IMR-90 (cell line): ENCODE results near the gene ALLC. TPM values are rescaled to one million over a fixed set of nuclear protein-coding genes. Genes with fewer than 3 reads are reported as not detected.

Experiments
- ATAC-seq: fragments of 200-7000 bp; cut with Tn5 transposase; 2 replicates; pipeline ENCODE4 v1.9.1; 2020; ENCODE audit warnings: low read depth, mild to moderate bottlenecking, moderate library complexity
- BruUV-seq: library from RNA; stranded (reverse); fragments of 400-500 nt; replicated peaks from 2 replicates; lab custom pipeline; 2021; lab: Mats Ljungman, UMichigan
- CTCF ChIA-PET: fragments of 300-600 bp; formaldehyde crosslinking; extraction: SDS; loops from one replicate; lab custom pipeline; 2021; ENCODE audit warnings: antibody characterized with exemption; lab: Yijun Ruan, JAX
- POLR2A ChIA-PET: fragments of 300-600 bp; sonication (Branson Sonifier 250); formaldehyde crosslinking; loops from one replicate; lab custom pipeline; 2022; ENCODE audit warnings: antibody characterized with exemption; ENCODE audit not compliant: unreplicated experiment; lab: Charles Lee
- DNase-seq: peaks from one replicate; pipeline ENCODE4 v3.0.0; 2013
- H2AFZ ChIP-seq: replicated peaks from 2 replicates; pipeline ENCODE3; 2013; ENCODE audit warnings: low read length, mild to moderate bottlenecking; ENCODE audit not compliant: poor library complexity
- H2AK5ac ChIP-seq: 2 replicates; pipeline ENCODE4 v1.6.1; 2013; ENCODE audit warnings: low read depth, low read length, inconsistent platforms
- H2AK9ac ChIP-seq: replicated peaks from 2 replicates; pipeline ENCODE3; 2013; ENCODE audit warnings: mild to moderate bottlenecking, low read depth, low read length, moderate library complexity; ENCODE audit not compliant: poor library complexity
- H2BK120ac ChIP-seq: 2 replicates; pipeline ENCODE4 v1.6.1; 2013; ENCODE audit warnings: low read depth, low read length, inconsistent platforms
- H2BK15ac ChIP-seq: 3 replicates; pipeline ENCODE4 v1.6.1; 2013; ENCODE audit warnings: low read depth, low read length, inconsistent platforms
- H2BK20ac ChIP-seq: 2 replicates; pipeline ENCODE4 v1.6.1; 2013; ENCODE audit warnings: low read depth, mild to moderate bottlenecking, inconsistent platforms, low read length, moderate library complexity
- H2BK5ac ChIP-seq: 2 replicates; pipeline ENCODE4 v1.6.1; 2013; ENCODE audit warnings: mild to moderate bottlenecking, low read depth, low read length, inconsistent platforms; ENCODE audit not compliant: poor library complexity, severe bottlenecking
- H3K14ac ChIP-seq: replicated peaks from 2 replicates; pipeline ENCODE4 v1.6.1; 2013; ENCODE audit warnings: low read depth, low read length, inconsistent platforms
- H3K18ac ChIP-seq: 2 replicates; pipeline ENCODE4 v1.6.1; 2013; ENCODE audit warnings: low read depth, low read length, control low read depth
- H3K23ac ChIP-seq: 2 replicates; pipeline ENCODE4 v1.6.1; 2013; ENCODE audit warnings: low read depth, low read length, inconsistent platforms
- H3K27ac ChIP-seq: 2 replicates; pipeline ENCODE4 v1.5.1; 2013; ENCODE audit warnings: mild to moderate bottlenecking, control low read depth, low read length; ENCODE audit not compliant: insufficient read depth
- H3K27me3 ChIP-seq: 2 replicates; pipeline ENCODE4 v1.6.1; 2013; ENCODE audit warnings: low read length; ENCODE audit not compliant: control insufficient read depth, insufficient read depth
- H3K36me3 ChIP-seq: 2 replicates; pipeline ENCODE4 v1.6.1; 2013; ENCODE audit warnings: low read length, mixed read lengths; ENCODE audit not compliant: control insufficient read depth, insufficient read depth
- H3K4ac ChIP-seq: 2 replicates; pipeline ENCODE4 v1.6.1; 2013; ENCODE audit warnings: low read depth, low read length, inconsistent platforms
- H3K4me1 ChIP-seq: 2 replicates; pipeline ENCODE4 v1.6.1; 2013; ENCODE audit warnings: low read length, mixed read lengths; ENCODE audit not compliant: control insufficient read depth, insufficient read depth
- H3K4me2 ChIP-seq: 2 replicates; pipeline ENCODE4 v1.6.1; 2013; ENCODE audit warnings: low read depth, mild to moderate bottlenecking, control low read depth, low read length, moderate library complexity
- H3K4me3 ChIP-seq: 2 replicates; pipeline ENCODE4 v1.5.1; 2013; ENCODE audit warnings: low read depth, mild to moderate bottlenecking, control low read depth, low read length, moderate library complexity; ENCODE audit not compliant: insufficient read depth
- H3K56ac ChIP-seq: 2 replicates; pipeline ENCODE4 v1.6.1; 2013; ENCODE audit warnings: low read length, inconsistent platforms; ENCODE audit not compliant: insufficient read depth; ENCODE audit errors: extremely low read depth
- H3K79me1 ChIP-seq, 2 experiments: 2 replicates each; pipeline ENCODE4 v1.6.1; 2013; ENCODE audit warnings: low read length in 2 of 2, inconsistent platforms in 1 of 2, low read depth in 1 of 2
- H3K9ac ChIP-seq: 2 replicates; pipeline ENCODE4 v1.6.1; 2013; ENCODE audit warnings: low read depth, low read length, control low read depth
- H3K9me1 ChIP-seq: 2 replicates; pipeline ENCODE4 v1.6.1; 2013; ENCODE audit warnings: low read length, inconsistent platforms; ENCODE audit not compliant: insufficient read depth
- H3K9me3 ChIP-seq: 2 replicates; pipeline ENCODE4 v1.6.1; 2013; ENCODE audit warnings: low read length; ENCODE audit not compliant: control insufficient read depth, insufficient read depth
- H4K20me1 ChIP-seq: 2 replicates; pipeline ENCODE4 v1.6.1; 2013; ENCODE audit warnings: low read length, inconsistent platforms; ENCODE audit not compliant: insufficient read depth
- H4K5ac ChIP-seq: 2 replicates; pipeline ENCODE4 v1.6.1; 2013; ENCODE audit warnings: mild to moderate bottlenecking, low read depth, low read length, control low read depth
- H4K8ac ChIP-seq, 2 experiments: 2 replicates each; pipeline ENCODE4 v1.6.1; 2013; ENCODE audit warnings: low read depth in 2 of 2, low read length in 2 of 2, control low read depth in 1 of 2, inconsistent platforms in 1 of 2
- H4K91ac ChIP-seq: 2 replicates; pipeline ENCODE4 v1.6.1; 2013; ENCODE audit warnings: low read depth, low read length, inconsistent platforms; ENCODE audit not compliant: insufficient read depth
- BHLHE40 ChIP-seq: fragments of 150-350 bp; IDR thresholded peaks from 2 replicates; pipeline ENCODE4 v1.6.1; 2016; ENCODE audit warnings: mild to moderate bottlenecking, low read depth, low read length
- CEBPB ChIP-seq: IDR thresholded peaks from 2 replicates; pipeline ENCODE4 v1.6.1; 2012; ENCODE audit warnings: low read depth, low read length, improper control_type of control experiment
- CHD1 ChIP-seq: IDR thresholded peaks from 2 replicates; pipeline ENCODE4 v1.6.1; 2012; ENCODE audit warnings: low read depth, low read length, improper control_type of control experiment
- CTCF ChIP-seq: conservative IDR thresholded peaks from 2 replicates; pipeline ENCODE4 v1.5.1; 2012; ENCODE audit warnings: mild to moderate bottlenecking, low read depth, low read length, improper control_type of control experiment
- FOS ChIP-seq: fragments of 150-350 bp; IDR thresholded peaks from 2 replicates; pipeline ENCODE4 v1.6.1; 2016; ENCODE audit warnings: low read depth, low read length
- MAFK ChIP-seq: IDR thresholded peaks from 2 replicates; pipeline ENCODE4 v1.6.1; 2012; ENCODE audit warnings: low read depth, low read length, improper control_type of control experiment
- MAZ ChIP-seq: IDR thresholded peaks from 2 replicates; pipeline ENCODE4 v1.6.1; 2012; ENCODE audit warnings: low read depth, mild to moderate bottlenecking, low read length, improper control_type of control experiment, moderate library complexity, borderline replicate concordance
- MXI1 ChIP-seq: IDR thresholded peaks from 2 replicates; pipeline ENCODE4 v1.6.1; 2012; ENCODE audit warnings: low read depth, mild to moderate bottlenecking, low read length, moderate library complexity, borderline replicate concordance
- NFE2L2 ChIP-seq: fragments of 150-350 bp; IDR thresholded peaks from 2 replicates; pipeline ENCODE4 v1.6.1; 2016; ENCODE audit warnings: low read depth, mild to moderate bottlenecking, low read length
- POLR2A ChIP-seq: IDR thresholded peaks from 2 replicates; pipeline ENCODE4 v1.6.1; 2012; ENCODE audit warnings: mild to moderate bottlenecking, low read depth, low read length
- RAD21 ChIP-seq: IDR thresholded peaks from 2 replicates; pipeline ENCODE4 v1.6.1; 2012; ENCODE audit warnings: low read length, improper control_type of control experiment
- RCOR1 ChIP-seq: IDR thresholded peaks from 2 replicates; pipeline ENCODE4 v1.6.1; 2012; ENCODE audit warnings: mild to moderate bottlenecking, low read length, improper control_type of control experiment; ENCODE audit not compliant: insufficient replicate concordance
- RFX5 ChIP-seq: IDR thresholded peaks from 2 replicates; pipeline ENCODE4 v1.8.0; 2012; ENCODE audit warnings: low read depth, mild to moderate bottlenecking, low read length, moderate library complexity
- SMC3 ChIP-seq: fragments of 150-350 bp; IDR thresholded peaks from 2 replicates; pipeline ENCODE4 v1.6.1; 2016; ENCODE audit warnings: low read depth, mild to moderate bottlenecking, antibody characterized with exemption, low read length, moderate library complexity
- WGBS, 2 experiments: methylation state at CpG; one replicate each; pipeline versions ENCODE4 v1.1.5 to v1.1.7; 2013; ENCODE audit warnings: missing lambda C conversion rate in 2 of 2; ENCODE audit not compliant: insufficient read length in 1 of 2; ENCODE audit errors: extremely low coverage in 2 of 2; 5-methylcytosine and 5-hydroxymethylcytosine counted together
- dilution Hi-C: fragments of 300-500 bp; cut with HindIII; formaldehyde crosslinking; loops from one replicate; pipeline ENCODE4 v1.14.3; 2018; ENCODE audit warnings: low sequenced_read_pairs; ENCODE audit not compliant: unreplicated experiment
- in situ Hi-C: fragments of 300-500 bp; cut with MboI; formaldehyde crosslinking; loops from 3 replicates; pipeline ENCODE4 v1.14.3; 2019; ENCODE audit warnings: low sequenced_read_pairs, inconsistent platforms, mixed read lengths
- intact Hi-C: fragments of 100-400 bp; cut with micrococcal nuclease; formaldehyde crosslinking; loops from 2 replicates; pipeline ENCODE4 v1.10.0; 2022
- polyA plus RNA-seq, 3 experiments: library from polyadenylated mRNA; depleted of rRNA; stranded (reverse); fragments of >200 nt; gene quantifications; 2 replicates each; pipeline ENCODE4 v1.2.3, GENCODE V29; 2012; ENCODE audit warnings: low replicate concordance in 1 of 3
- total RNA-seq: library from RNA; depleted of rRNA; stranded (reverse); fragments of >200 nt; gene quantifications from 2 replicates; pipeline ENCODE4 v1.2.3, GENCODE V29; 2012
- TF ChIP-seq, protein P1 (sequence below): fragments of 150-350 bp; IDR thresholded peaks from 2 replicates; pipeline ENCODE4 v1.6.1; 2016; ENCODE audit warnings: low read depth, mild to moderate bottlenecking, low read length, moderate library complexity, borderline replicate concordance
- TF ChIP-seq, protein P2 (sequence below): fragments of 150-350 bp; IDR thresholded peaks from 2 replicates; pipeline ENCODE4 v1.6.1; 2017; ENCODE audit warnings: mild to moderate bottlenecking, antibody characterized with exemption, low read length, low read depth

ALLC gene
- total and polyA plus RNA-seq, 2 of the 4 experiments (the other 2 are of a cell fraction): not detected

DNA sequence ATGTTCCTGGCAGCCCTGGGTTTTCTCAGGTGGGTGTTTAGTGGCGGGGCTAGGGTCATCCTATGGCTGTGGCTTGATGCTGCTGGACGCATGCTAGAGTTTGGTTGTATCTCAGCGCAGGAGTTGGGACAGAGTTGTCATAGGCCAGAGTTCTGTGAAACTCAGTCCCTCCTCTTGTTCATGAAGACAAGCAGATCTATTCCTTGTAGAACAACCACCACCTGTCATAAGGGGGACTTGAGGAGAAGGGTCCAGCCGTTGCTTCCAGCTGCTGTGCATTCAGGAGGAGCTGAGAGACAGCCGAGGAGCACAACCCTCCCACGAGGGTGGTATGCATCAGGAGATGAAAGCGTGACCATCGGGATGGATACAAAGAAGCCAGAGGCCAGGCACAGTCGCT lies 71.8 kb downstream of the ALLC start:
- Histone ChIP-seq H3K56ac (no peak overlapping the region), H4K8ac (no peak overlapping the region), H2BK5ac (no peak overlapping the region), H4K91ac (no peak overlapping the region), H3K9ac (no peak overlapping the region), H3K36me3 (no peaks in the 10 kb centered on the region), H3K4me1 (no peaks in the 10 kb centered on the region), H2BK20ac (no peak overlapping the region), H2BK15ac (no peak overlapping the region), H3K4me3 (no peak overlapping the region), H3K4ac (no peak overlapping the region), H2AK5ac (no peak overlapping the region), H3K27me3 (peaks cover 17% of the 10 kb centered on the region), H3K23ac (no peak overlapping the region), H3K9me3 (no peaks in the 10 kb centered on the region), H4K20me1 (no peaks in the 10 kb centered on the region), H3K27ac (no peak overlapping the region), H2AFZ (no peak overlapping the region), H2BK120ac (no peak overlapping the region), H3K14ac (no peak overlapping the region), H3K79me1 (no peaks in the 10 kb centered on the region), H3K18ac (no peak overlapping the region), H2AK9ac (no peak overlapping the region), H3K4me2 (no peak overlapping the region), H4K5ac (no peak overlapping the region), H3K9me1 (no peaks in the 10 kb centered on the region)
- dilution Hi-C loops (no loop called here), in situ Hi-C loops (loop anchor here (5.0 kb wide), 1 partner anchor 98 kb away; no protein-coding TSS in a partner anchor), intact Hi-C loops (loop anchor here (2.0 kb wide), 1 partner anchor 51 kb away; no protein-coding TSS in a partner anchor)
- ATAC-seq (no peak), DNase-seq (no peak)
- ChIA-PET CTCF (interaction anchor here (2.1 to 4.9 kb wide), 2 partner anchors 16 to 51 kb away, joined by 14 to 41 read pairs; no protein-coding TSS in a partner anchor), POLR2A (no interaction called here)
- no peak for TF ChIP-seq FOS
- TF ChIP-seq RCOR1: no peak
- no peak for TF ChIP-seq SMC3
- TF ChIP-seq, protein P1, sequence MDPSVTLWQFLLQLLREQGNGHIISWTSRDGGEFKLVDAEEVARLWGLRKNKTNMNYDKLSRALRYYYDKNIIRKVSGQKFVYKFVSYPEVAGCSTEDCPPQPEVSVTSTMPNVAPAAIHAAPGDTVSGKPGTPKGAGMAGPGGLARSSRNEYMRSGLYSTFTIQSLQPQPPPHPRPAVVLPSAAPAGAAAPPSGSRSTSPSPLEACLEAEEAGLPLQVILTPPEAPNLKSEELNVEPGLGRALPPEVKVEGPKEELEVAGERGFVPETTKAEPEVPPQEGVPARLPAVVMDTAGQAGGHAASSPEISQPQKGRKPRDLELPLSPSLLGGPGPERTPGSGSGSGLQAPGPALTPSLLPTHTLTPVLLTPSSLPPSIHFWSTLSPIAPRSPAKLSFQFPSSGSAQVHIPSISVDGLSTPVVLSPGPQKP: no peak
- no peak for TF ChIP-seq CHD1
- TF ChIP-seq MAFK: no peak
- no peak for TF ChIP-seq MXI1
- TF ChIP-seq RAD21: no peak
- TF ChIP-seq CTCF: no peak
- no peak for TF ChIP-seq RFX5
- no peak for TF ChIP-seq MAZ
- TF ChIP-seq NFE2L2: no peak
- TF ChIP-seq BHLHE40: no peak
- TF ChIP-seq POLR2A: no peak
- TF ChIP-seq, protein P2, sequence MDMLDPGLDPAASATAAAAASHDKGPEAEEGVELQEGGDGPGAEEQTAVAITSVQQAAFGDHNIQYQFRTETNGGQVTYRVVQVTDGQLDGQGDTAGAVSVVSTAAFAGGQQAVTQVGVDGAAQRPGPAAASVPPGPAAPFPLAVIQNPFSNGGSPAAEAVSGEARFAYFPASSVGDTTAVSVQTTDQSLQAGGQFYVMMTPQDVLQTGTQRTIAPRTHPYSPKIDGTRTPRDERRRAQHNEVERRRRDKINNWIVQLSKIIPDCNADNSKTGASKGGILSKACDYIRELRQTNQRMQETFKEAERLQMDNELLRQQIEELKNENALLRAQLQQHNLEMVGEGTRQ: no peak
- no peak for TF ChIP-seq CEBPB
- 63% methylated on average over 4 of the region's 9 CpGs; no CpG with 5 or more reads in 1 of the 2 experiments for WGBS, 2 experiments
- BruUV-seq: no TSS peak
